CD4-positive, alpha-beta memory T cell (primary cell): Measurements from ENCODE around the gene PITX3. TPM values are rescaled to one million over a fixed set of nuclear protein-coding genes. Genes with fewer than 3 reads are reported as not detected.
"Not testable (repeated sequence)": the region's sequence is repeated elsewhere in the genome, so short reads cannot be mapped to it uniquely, and the experiment has no call there.

Experiments
- CTCF ChIA-PET: fragments of 350-600 bp; sonication (Branson Sonifier 250); formaldehyde crosslinking; loops from one replicate; lab custom pipeline; 2021; ENCODE audit warnings: inconsistent platforms; ENCODE audit not compliant: partially characterized antibody; lab: Charles Lee
- POLR2A ChIA-PET: fragments of 350-600 bp; sonication (Branson Sonifier 250); formaldehyde crosslinking; loops from one replicate; lab custom pipeline; 2021; ENCODE audit not compliant: partially characterized antibody; lab: Charles Lee
- DNase-seq, 5 donors: peaks; one replicate each; pipeline versions ENCODE4 v3.0.0 to v3.0.0-alpha.2; 2020 to 2022; ENCODE audit warnings: mixed read lengths in 1 of 5
- H3K27ac ChIP-seq: one replicate; pipeline ENCODE4 v1.7.0; 2013; ENCODE audit warnings: low read depth, low read length
- H3K27me3 ChIP-seq: 2 replicates; pipeline ENCODE4 v1.7.0; 2013; ENCODE audit warnings: mild to moderate bottlenecking, low read length, moderate library complexity; ENCODE audit not compliant: insufficient read depth
- H3K36me3 ChIP-seq: 2 replicates; pipeline ENCODE4 v1.7.0; 2013; ENCODE audit warnings: mild to moderate bottlenecking, low read length, moderate library complexity; ENCODE audit not compliant: insufficient read depth
- H3K4me1 ChIP-seq: 2 replicates; pipeline ENCODE4 v1.7.0; 2013; ENCODE audit warnings: mild to moderate bottlenecking, low read length, moderate library complexity; ENCODE audit not compliant: insufficient read depth
- H3K4me3 ChIP-seq, 2 donors: one replicate each; pipeline ENCODE4 v1.7.0; 2013; ENCODE audit warnings: low read length in 2 of 2, mild to moderate bottlenecking in 1 of 2
- H3K9me3 ChIP-seq, 2 donors: one replicate each; pipeline ENCODE4 v1.7.0; 2013; ENCODE audit warnings: low read length in 2 of 2, control low read depth in 1 of 2; ENCODE audit not compliant: control insufficient read depth in 1 of 2
- H3K27ac Mint-ChIP-seq, 7 donors: one replicate each; pipeline ENCODE4 v1.8.0; 2020 to 2021; ENCODE audit warnings: mixed read lengths in 7 of 7, mild to moderate bottlenecking in 6 of 7, inconsistent platforms in 3 of 7, moderate library complexity in 3 of 7
- H3K27me3 Mint-ChIP-seq, 2 donors: one replicate each; pipeline ENCODE4 v1.8.0; 2020 to 2021; ENCODE audit warnings: mixed read lengths in 2 of 2
- H3K36me3 Mint-ChIP-seq, 2 donors: one replicate each; pipeline ENCODE4 v1.8.0; 2020 to 2021; ENCODE audit warnings: mixed read lengths in 2 of 2, inconsistent platforms in 1 of 2, mild to moderate bottlenecking in 1 of 2
- H3K4me1 Mint-ChIP-seq, 4 donors: one replicate each; pipeline ENCODE4 v1.8.0; 2020 to 2021; ENCODE audit warnings: mixed read lengths in 4 of 4, mild to moderate bottlenecking in 1 of 4
- H3K4me3 Mint-ChIP-seq, 8 donors: one replicate each; pipeline ENCODE4 v1.8.0; 2020 to 2021; ENCODE audit warnings: mixed read lengths in 8 of 8, mild to moderate bottlenecking in 7 of 8, moderate library complexity in 6 of 8, inconsistent platforms in 3 of 8
- H3K9me3 Mint-ChIP-seq, 8 donors: one replicate each; pipeline ENCODE4 v1.8.0; 2020 to 2021; ENCODE audit warnings: mixed read lengths in 8 of 8, mild to moderate bottlenecking in 5 of 8, inconsistent platforms in 3 of 8, moderate library complexity in 1 of 8
- intact Hi-C: fragments of 100-400 bp; cut with micrococcal nuclease; formaldehyde crosslinking; loops from one replicate; pipeline ENCODE4 v1.15.1; 2023
- polyA plus RNA-seq, 2 donors: library from polyadenylated mRNA; unstranded; fragments of 300-500 nt; fragmentation: Illumina TruSeq; gene quantifications; one replicate each; pipeline ENCODE4 v1.2.3, GENCODE V29; 2021
- total RNA-seq, 2 experiments: library from RNA; stranded (reverse); gene quantifications; one replicate each; pipeline ENCODE4 v1.2.3, GENCODE V29; 2021

Gene PITX3
- total and polyA plus RNA-seq, 4 experiments from 2014 or later: not detected

GRCh38 chr10:102222797-102223196 is 18.5 kb downstream of the PITX3 start:
- intact Hi-C loops: no loop called here
- peaks cover 6 to 16% (median 12%) of the 10 kb centered on the region in 4 donors for H3K4me1 Mint-ChIP-seq
- CTCF ChIA-PET: interaction anchor here (1.0 to 24.6 kb wide), 2 partner anchors 54 to 129 kb away, joined by 3 to 549 read pairs; no protein-coding TSS in a partner anchor

GRCh38 chr10:102220612-102221011 is 20.7 kb downstream of the PITX3 start:
- no peak for DNase-seq
- H3K4me3 Mint-ChIP-seq: no peak overlapping the region
- no peak overlapping the region for H3K27ac ChIP-seq
- H3K27me3 ChIP-seq: no peaks in the 10 kb centered on the region
- peaks cover 0 to 2% (median 0%) of the 10 kb centered on the region in 8 donors for H3K9me3 Mint-ChIP-seq
- H3K4me1 ChIP-seq: peaks cover 2% of the 10 kb centered on the region
- POLR2A ChIA-PET: no interaction called here
- no peak overlapping the region for H3K27ac Mint-ChIP-seq
- H3K9me3 ChIP-seq: no peaks in the 10 kb centered on the region
- intact Hi-C loops: no loop called here
- no peaks in the 10 kb centered on the region for H3K36me3 ChIP-seq
- H3K4me1 Mint-ChIP-seq: peaks cover 0 to 3% (median 1%) of the 10 kb centered on the region in 4 donors
- no peak overlapping the region for H3K4me3 ChIP-seq
- H3K36me3 Mint-ChIP-seq: no peaks in the 10 kb centered on the region
- CTCF ChIA-PET: interaction anchor here (4.5 to 24.6 kb wide), 2 partner anchors 10 to 131 kb away, joined by 37 to 549 read pairs; no protein-coding TSS in a partner anchor
- H3K27me3 Mint-ChIP-seq: peaks cover 1 to 3% of the 10 kb centered on the region in 2 donors

More at GRCh38 chr10:102222797-102223196, 18.5 kb downstream of the PITX3 start:
- H3K9me3 ChIP-seq: no peaks in the 10 kb centered on the region
- H3K4me3 ChIP-seq: no peak overlapping the region
- H3K36me3 Mint-ChIP-seq: no peaks in the 10 kb centered on the region
- H3K4me3 Mint-ChIP-seq: no peak overlapping the region
- POLR2A ChIA-PET: no interaction called here
- H3K9me3 Mint-ChIP-seq: peaks cover 0 to 2% (median 0%) of the 10 kb centered on the region in 8 donors
- H3K27me3 ChIP-seq: peaks cover 1% of the 10 kb centered on the region
- no peak overlapping the region for H3K27ac Mint-ChIP-seq
- no peak for DNase-seq
- H3K4me1 ChIP-seq: peaks cover 12% of the 10 kb centered on the region
- H3K36me3 ChIP-seq: no peaks in the 10 kb centered on the region
- peaks cover 6 to 7% of the 10 kb centered on the region in 2 donors for H3K27me3 Mint-ChIP-seq
- no peak overlapping the region for H3K27ac ChIP-seq

- Mint-ChIP-seq H3K4me1 (no peaks in the 10 kb centered on the region), H3K9me3 (peaks cover 0 to 2% (median 0%) of the 10 kb centered on the region in 8 donors), H3K27ac (no peak overlapping the region), H3K36me3 (no peaks in the 10 kb centered on the region), H3K4me3 (no peak overlapping the region), H3K27me3 (peaks cover 2 to 3% of the 10 kb centered on the region in 2 donors)
- ChIA-PET CTCF (interaction anchor here (0.7 to 24.6 kb wide), 4 partner anchors 8 to 133 kb away, joined by 3 to 549 read pairs (median 20); no protein-coding TSS in a partner anchor), POLR2A (no interaction called here)
- intact Hi-C loops: no loop called here
- no peak overlapping the region for H3K4me3 ChIP-seq
- DNase-seq: no peak
- H3K4me1 ChIP-seq: no peaks in the 10 kb centered on the region
- H3K36me3 ChIP-seq: no peaks in the 10 kb centered on the region
- no peaks in the 10 kb centered on the region for H3K9me3 ChIP-seq
- no peak overlapping the region for H3K27ac ChIP-seq
- H3K27me3 ChIP-seq: no peaks in the 10 kb centered on the region
These were observed 21.9 kb downstream of the PITX3 start for GRCh38 chr10:102219370-102219769.

- H3K9me3 Mint-ChIP-seq, H3K36me3 Mint-ChIP-seq, H3K36me3 ChIP-seq, H3K4me3 Mint-ChIP-seq, H3K4me3 ChIP-seq, POLR2A ChIA-PET, H3K27ac Mint-ChIP-seq, DNase-seq, H3K27me3 ChIP-seq, intact Hi-C loops, CTCF ChIA-PET, H3K27ac ChIP-seq, H3K4me1 Mint-ChIP-seq, H3K9me3 ChIP-seq, H3K4me1 ChIP-seq, H3K27me3 Mint-ChIP-seq: not testable (repeated sequence)
These were observed 27.7 kb downstream of the PITX3 start for GRCh38 chr10:102213599-102213998.

- H3K27me3 ChIP-seq: no peaks in the 10 kb centered on the region
- ChIA-PET POLR2A (no interaction called here), CTCF (interaction anchor here (0.9 to 1.1 kb wide), 2 partner anchors 19 to 39 kb away, joined by 3 to 4 read pairs; no protein-coding TSS in a partner anchor)
- no peaks in the 10 kb centered on the region for H3K4me1 ChIP-seq
- Mint-ChIP-seq H3K4me3 (no peak overlapping the region), H3K36me3 (no peaks in the 10 kb centered on the region), H3K27me3 (peaks cover 4 to 5% of the 10 kb centered on the region in 2 donors), H3K9me3 (peaks cover 0 to 2% (median 0%) of the 10 kb centered on the region in 8 donors), H3K4me1 (no peaks in the 10 kb centered on the region), H3K27ac (no peak overlapping the region)
- H3K4me3 ChIP-seq: no peak overlapping the region
- intact Hi-C loops: no loop called here
- no peaks in the 10 kb centered on the region for H3K36me3 ChIP-seq
- DNase-seq: no peak
- H3K9me3 ChIP-seq: no peaks in the 10 kb centered on the region
- no peak overlapping the region for H3K27ac ChIP-seq
These were observed 29.6 kb downstream of the PITX3 start for GRCh38 chr10:102211615-102212299.

- H3K27ac ChIP-seq: no peak overlapping the region
- CTCF ChIA-PET: interaction anchor here (0.7 to 2.0 kb wide), 2 partner anchors 24 to 262 kb away, joined by 3 to 6 read pairs; no protein-coding TSS in a partner anchor
- DNase-seq: no peak
- H3K4me3 ChIP-seq: no peak overlapping the region
- Mint-ChIP-seq H3K27me3 (peaks cover 1 to 2% of the 10 kb centered on the region in 2 donors), H3K27ac (no peak overlapping the region), H3K4me1 (no peaks in the 10 kb centered on the region), H3K4me3 (no peak overlapping the region), H3K9me3 (peaks cover 0 to 13% (median 10%) of the 10 kb centered on the region in 8 donors), H3K36me3 (peaks cover 0 to 8% of the 10 kb centered on the region in 2 donors)
- peaks cover 0 to 3% of the 10 kb centered on the region in 2 donors for H3K9me3 ChIP-seq
- POLR2A ChIA-PET: no interaction called here
- H3K4me1 ChIP-seq: no peaks in the 10 kb centered on the region
- H3K36me3 ChIP-seq: no peaks in the 10 kb centered on the region
- no peaks in the 10 kb centered on the region for H3K27me3 ChIP-seq
- intact Hi-C loops: no loop called here
These were observed 32.8 kb downstream of the PITX3 start for GRCh38 chr10:102208311-102209035.

GRCh38 chr10:102202386-102202785 is 38.9 kb downstream of the PITX3 start:
- CTCF ChIA-PET: no interaction called here
- intact Hi-C loops: no loop called here
- H3K4me1 ChIP-seq: no peaks in the 10 kb centered on the region
- peaks cover 0 to 7% of the 10 kb centered on the region in 2 donors for H3K27me3 Mint-ChIP-seq
- no peaks in the 10 kb centered on the region for H3K36me3 ChIP-seq
- peaks cover 0 to 16% (median 10%) of the 10 kb centered on the region in 8 donors for H3K9me3 Mint-ChIP-seq
- no peak for DNase-seq
- no peak overlapping the region for H3K4me3 Mint-ChIP-seq
- no peaks in the 10 kb centered on the region for H3K27me3 ChIP-seq
- no peaks in the 10 kb centered on the region for H3K4me1 Mint-ChIP-seq
- H3K27ac ChIP-seq: no peak overlapping the region
- no peak overlapping the region for H3K27ac Mint-ChIP-seq
- POLR2A ChIA-PET: no interaction called here
- H3K36me3 Mint-ChIP-seq: peaks cover 0 to 8% of the 10 kb centered on the region in 2 donors
- peaks cover 0 to 3% of the 10 kb centered on the region in 2 donors for H3K9me3 ChIP-seq
- no peak overlapping the region for H3K4me3 ChIP-seq
